ENCODE data around the gene NRXN3. TPM values are rescaled to one million over a fixed set of nuclear protein-coding genes. Genes with fewer than 3 reads are reported as not detected.

The NRXN3 gene
- total and polyA plus RNA-seq, 2 experiments from 2014 or later, result 0.69 to 1.5 TPM

- TF ChIP-seq CTCF (IDR thresholded peaks at IDR 0.05; ENCODE audit: low read depth, low read length), result no peak
- no peaks in the 10 kb centered on the region for H3K9me3 ChIP-seq (ENCODE audit: low read depth)
- no peaks in the 10 kb centered on the region for H3K4me1 ChIP-seq (ENCODE audit: low read depth)
- H3K36me3 ChIP-seq, result no peaks in the 10 kb centered on the region
- no peak for DNase-seq (ENCODE audit: low read depth in 1 of 2, low spot score in 1 of 2)
- H3K27ac ChIP-seq, result no peak overlapping the region
- H3K27me3 ChIP-seq, result peaks cover 2% of the 10 kb centered on the region
- no peak overlapping the region for H3K4me3 ChIP-seq
Observed at GRCh38 chr14:78342879-78343278, 172.7 kb downstream of the NRXN3 start.

- no peak for TF ChIP-seq CTCF (IDR thresholded peaks at IDR 0.05; ENCODE audit: low read depth, low read length)
- H3K4me3 ChIP-seq, result no peak overlapping the region
- DNase-seq (ENCODE audit: low read depth in 1 of 2, low spot score in 1 of 2), result no peak
- peaks cover 2% of the 10 kb centered on the region for H3K27me3 ChIP-seq
- no peak overlapping the region for H3K27ac ChIP-seq
- H3K4me1 ChIP-seq (ENCODE audit: low read depth), result no peaks in the 10 kb centered on the region
- H3K9me3 ChIP-seq (ENCODE audit: low read depth), result no peaks in the 10 kb centered on the region
- no peaks in the 10 kb centered on the region for H3K36me3 ChIP-seq
Observed at GRCh38 chr14:78344290-78344689, 174.1 kb downstream of the NRXN3 start.

GRCh38 chr14:78345131-78345744, 175.1 kb downstream of the NRXN3 start:
- Histone ChIP-seq H3K27me3 (peaks cover 2% of the 10 kb centered on the region), H3K4me1 (ENCODE audit: low read depth) (no peaks in the 10 kb centered on the region), H3K36me3 (no peaks in the 10 kb centered on the region), H3K4me3 (no peak overlapping the region), H3K9me3 (ENCODE audit: low read depth) (no peaks in the 10 kb centered on the region), H3K27ac (no peak overlapping the region)
- no peak for TF ChIP-seq CTCF (IDR thresholded peaks at IDR 0.05; ENCODE audit: low read depth, low read length)
- no peak for DNase-seq (ENCODE audit: low read depth in 1 of 2, low spot score in 1 of 2)

- no peak for TF ChIP-seq CTCF (IDR thresholded peaks at IDR 0.05; ENCODE audit: low read depth, low read length)
- no peaks in the 10 kb centered on the region for H3K36me3 ChIP-seq
- no peak overlapping the region for H3K4me3 ChIP-seq
- peaks cover 2% of the 10 kb centered on the region for H3K27me3 ChIP-seq
- no peaks in the 10 kb centered on the region for H3K9me3 ChIP-seq (ENCODE audit: low read depth)
- no peak overlapping the region for H3K27ac ChIP-seq
- DNase-seq (ENCODE audit: low read depth in 1 of 2, low spot score in 1 of 2), result no peak
- H3K4me1 ChIP-seq (ENCODE audit: low read depth), result no peaks in the 10 kb centered on the region
Observed at GRCh38 chr14:78346747-78347146, 176.6 kb downstream of the NRXN3 start.

GRCh38 chr14:78355109-78355508, 184.9 kb downstream of the NRXN3 start:
- no peak for DNase-seq (ENCODE audit: low read depth in 1 of 2, low spot score in 1 of 2)
- H3K9me3 ChIP-seq (ENCODE audit: low read depth), result no peaks in the 10 kb centered on the region
- TF ChIP-seq CTCF (IDR thresholded peaks at IDR 0.05; ENCODE audit: low read depth, low read length), result no peak
- no peak overlapping the region for H3K4me3 ChIP-seq
- peaks cover 10% of the 10 kb centered on the region for H3K4me1 ChIP-seq (ENCODE audit: low read depth)
- no peak overlapping the region for H3K27ac ChIP-seq
- H3K27me3 ChIP-seq, result no peaks in the 10 kb centered on the region
- no peaks in the 10 kb centered on the region for H3K36me3 ChIP-seq

All from cardiac muscle cell (in vitro differentiated cells and primary cell).